ENCODE data around the gene CMSS1.

The CMSS1 gene

DNA sequence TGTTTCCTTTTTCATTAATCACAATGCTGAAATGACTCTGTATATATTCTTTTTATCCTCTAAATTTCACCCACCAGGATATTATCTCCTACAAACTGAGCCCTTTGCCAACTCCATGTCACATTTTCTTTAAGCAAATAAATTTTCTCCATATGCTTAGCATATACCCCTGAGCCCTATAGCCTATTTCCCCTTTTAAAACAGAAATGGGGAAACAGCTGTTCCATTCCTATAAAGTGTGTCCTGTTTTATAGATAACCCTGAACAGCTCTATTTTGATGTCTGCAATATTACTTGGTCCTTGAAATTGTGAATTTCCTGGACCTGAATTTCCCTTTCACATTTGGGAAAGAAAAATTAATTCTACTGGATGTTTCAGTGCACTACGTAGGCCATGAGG is 312.3 kb downstream of the CMSS1 start:
- peaks cover 27% of the 10 kb centered on the region for H3K4me1 Mint-ChIP-seq
- peak overlapping the region; percentile 20 to 32 (median 22) for H3K27ac Mint-ChIP-seq
- no peaks in the 10 kb centered on the region for H3K27me3 Mint-ChIP-seq (ENCODE audit: low read depth)
- H3K36me3 Mint-ChIP-seq (ENCODE audit: low read depth), result no peaks in the 10 kb centered on the region
- TF ChIP-seq, protein P1, sequence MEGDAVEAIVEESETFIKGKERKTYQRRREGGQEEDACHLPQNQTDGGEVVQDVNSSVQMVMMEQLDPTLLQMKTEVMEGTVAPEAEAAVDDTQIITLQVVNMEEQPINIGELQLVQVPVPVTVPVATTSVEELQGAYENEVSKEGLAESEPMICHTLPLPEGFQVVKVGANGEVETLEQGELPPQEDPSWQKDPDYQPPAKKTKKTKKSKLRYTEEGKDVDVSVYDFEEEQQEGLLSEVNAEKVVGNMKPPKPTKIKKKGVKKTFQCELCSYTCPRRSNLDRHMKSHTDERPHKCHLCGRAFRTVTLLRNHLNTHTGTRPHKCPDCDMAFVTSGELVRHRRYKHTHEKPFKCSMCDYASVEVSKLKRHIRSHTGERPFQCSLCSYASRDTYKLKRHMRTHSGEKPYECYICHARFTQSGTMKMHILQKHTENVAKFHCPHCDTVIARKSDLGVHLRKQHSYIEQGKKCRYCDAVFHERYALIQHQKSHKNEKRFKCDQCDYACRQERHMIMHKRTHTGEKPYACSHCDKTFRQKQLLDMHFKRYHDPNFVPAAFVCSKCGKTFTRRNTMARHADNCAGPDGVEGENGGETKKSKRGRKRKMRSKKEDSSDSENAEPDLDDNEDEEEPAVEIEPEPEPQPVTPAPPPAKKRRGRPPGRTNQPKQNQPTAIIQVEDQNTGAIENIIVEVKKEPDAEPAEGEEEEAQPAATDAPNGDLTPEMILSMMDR (IDR thresholded peaks at IDR 0.05; ENCODE audit: unreplicated experiment in 3 of 3), result no peak
- no peak overlapping the region for H3K4me3 Mint-ChIP-seq
- no peaks in the 10 kb centered on the region for H3K9me3 Mint-ChIP-seq

- Mint-ChIP-seq H3K27me3 (ENCODE audit: low read depth) (no peaks in the 10 kb centered on the region), H3K36me3 (ENCODE audit: low read depth) (no peaks in the 10 kb centered on the region), H3K4me1 (peaks cover 20% of the 10 kb centered on the region), H3K9me3 (no peaks in the 10 kb centered on the region), H3K27ac (no peak overlapping the region), H3K4me3 (no peak overlapping the region)
- TF ChIP-seq, protein P1 (IDR thresholded peaks at IDR 0.05; ENCODE audit: unreplicated experiment in 3 of 3), result no peak
Observed at GRCh38 chr3:100131241-100131640, 313.6 kb downstream of the CMSS1 start.

DNA sequence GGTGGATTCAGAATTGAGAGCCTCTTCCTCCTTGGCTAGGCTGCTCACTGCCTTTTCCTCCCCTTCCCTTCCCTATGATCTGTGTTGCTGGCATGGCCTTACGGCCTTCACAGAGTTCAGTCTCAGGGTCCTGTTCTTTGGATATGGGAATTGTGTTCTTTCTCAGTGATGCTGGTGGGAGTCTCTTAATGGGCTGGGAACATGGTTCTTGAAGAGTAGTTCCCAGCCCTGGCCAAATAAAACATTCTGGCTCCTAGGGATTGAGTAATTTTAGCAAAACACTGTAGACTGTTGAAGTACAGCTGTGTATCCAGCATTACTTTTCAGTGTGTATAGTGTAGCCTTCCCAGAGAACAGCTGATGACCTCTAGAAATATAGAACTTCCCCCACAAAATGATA is 319.3 kb downstream of the CMSS1 start:
- Mint-ChIP-seq H3K27ac (peak overlapping the region; percentile 71 to 97 (median 92)), H3K4me1 (peaks cover 17% of the 10 kb centered on the region), H3K36me3 (ENCODE audit: low read depth) (no peaks in the 10 kb centered on the region), H3K27me3 (ENCODE audit: low read depth) (no peaks in the 10 kb centered on the region), H3K4me3 (no peak overlapping the region), H3K9me3 (peaks cover 3% of the 10 kb centered on the region)
- TF ChIP-seq, protein P1 (IDR thresholded peaks at IDR 0.05; ENCODE audit: unreplicated experiment in 3 of 3), result no peak

- Mint-ChIP-seq H3K4me1 (peaks cover 14% of the 10 kb centered on the region), H3K27ac (no peak overlapping the region), H3K36me3 (ENCODE audit: low read depth) (peaks cover 16% of the 10 kb centered on the region), H3K4me3 (no peak overlapping the region), H3K27me3 (ENCODE audit: low read depth) (no peaks in the 10 kb centered on the region), H3K9me3 (peaks cover 20% of the 10 kb centered on the region)
- TF ChIP-seq, protein P1 (IDR thresholded peaks at IDR 0.05; ENCODE audit: unreplicated experiment in 3 of 3), result no peak
Observed at GRCh38 chr3:100140976-100141375, 323.3 kb downstream of the CMSS1 start.

DNA sequence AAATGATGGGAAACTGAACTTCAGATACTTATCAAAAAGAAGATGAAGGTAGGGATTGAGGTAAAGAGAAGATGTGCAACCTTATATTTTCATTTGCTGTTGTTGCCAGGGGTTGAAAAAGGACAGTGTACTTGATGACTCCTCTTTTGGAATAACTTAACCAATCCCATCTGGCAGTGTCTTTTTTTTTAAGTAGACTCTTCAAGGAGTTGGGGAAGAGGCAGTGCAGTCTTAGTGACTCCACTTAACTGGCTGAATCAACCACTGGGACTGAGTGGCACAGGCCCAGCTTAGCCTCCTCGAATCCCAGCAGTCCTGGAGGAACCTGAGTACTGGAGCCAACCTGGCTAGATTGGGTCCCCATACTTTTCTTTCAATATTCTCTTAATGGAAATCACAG is 323.9 kb downstream of the CMSS1 start:
- Mint-ChIP-seq H3K36me3 (ENCODE audit: low read depth) (peaks cover 16% of the 10 kb centered on the region), H3K4me1 (peaks cover 8% of the 10 kb centered on the region), H3K9me3 (peaks cover 20% of the 10 kb centered on the region), H3K27ac (no peak overlapping the region), H3K27me3 (ENCODE audit: low read depth) (no peaks in the 10 kb centered on the region), H3K4me3 (no peak overlapping the region)
- TF ChIP-seq, protein P1 (IDR thresholded peaks at IDR 0.05; ENCODE audit: unreplicated experiment in 3 of 3), result no peak

GRCh38 chr3:100144255-100144866 is 326.7 kb downstream of the CMSS1 start:
- TF ChIP-seq, protein P1 (IDR thresholded peaks at IDR 0.05; ENCODE audit: unreplicated experiment in 3 of 3), result no peak
- Mint-ChIP-seq H3K27ac (no peak overlapping the region), H3K4me3 (no peak overlapping the region), H3K9me3 (peaks cover 20% of the 10 kb centered on the region), H3K36me3 (ENCODE audit: low read depth) (peaks cover 20% of the 10 kb centered on the region), H3K4me1 (peaks cover under 1% of the 10 kb centered on the region), H3K27me3 (ENCODE audit: low read depth) (no peaks in the 10 kb centered on the region)

Data from nephron (organoid).